GM21576 (cell line): ENCODE measurements around the gene RNF8.
"Not testable (repeated sequence)": the region's sequence is repeated elsewhere in the genome, so short reads cannot be mapped to it uniquely, and the experiment has no call there.

Experiments
- ATAC-seq: cut with Tn5 transposase; IDR thresholded peaks from one replicate; pipeline ENCODE4 v1.9.1; 2021; ENCODE audit warnings: mild to moderate bottlenecking, moderate library complexity; ENCODE audit not compliant: unreplicated experiment

The RNF8 gene

DNA sequence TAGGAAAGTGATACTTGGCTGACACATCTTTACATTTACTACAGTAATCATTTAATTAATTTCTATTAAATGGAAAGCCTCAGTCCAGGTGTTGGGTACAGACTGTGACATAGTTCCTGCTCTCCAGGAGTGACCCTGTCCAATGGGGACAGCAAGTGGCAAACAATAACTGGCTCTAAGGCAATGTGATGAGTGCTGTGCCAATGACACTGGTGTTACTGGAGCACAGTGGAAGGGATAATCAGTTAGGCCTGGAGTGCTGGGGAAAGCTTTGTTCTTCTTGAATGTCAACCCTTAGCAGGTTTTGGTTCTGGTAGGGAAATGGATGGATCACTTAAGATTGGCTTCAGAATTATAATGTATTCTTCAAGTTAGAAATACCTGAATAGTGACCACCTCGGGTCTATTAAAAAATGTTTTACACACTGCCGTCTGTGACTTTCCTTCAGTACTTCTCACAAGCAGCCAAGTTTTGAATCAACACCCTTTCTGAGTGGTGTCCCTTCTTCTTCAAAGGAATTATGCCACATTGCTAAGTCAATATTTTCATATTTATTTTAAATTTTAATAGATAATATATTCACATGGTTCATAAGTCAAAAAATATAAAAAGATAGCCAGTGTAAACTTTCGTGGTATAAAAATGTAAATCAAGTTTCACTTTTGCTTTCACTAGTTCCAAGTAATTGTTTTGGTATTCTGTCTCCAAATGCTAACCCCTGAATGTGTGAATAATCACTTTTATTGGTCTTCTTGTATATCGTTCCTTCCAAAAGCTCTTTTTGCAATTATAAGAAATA is 88.8 kb downstream of the RNF8 start:
- ATAC-seq, result no peak

- ATAC-seq, result not testable (repeated sequence)
Measured at GRCh38 chr6:37443216-37443542, 89.4 kb downstream of the RNF8 start.
